Measurements from ENCODE around the gene HNRNPC.

- TF ChIP-seq CTCF (conservative IDR thresholded peaks at IDR 0.05) (no peak), ZFX (IDR thresholded peaks at IDR 0.05) (no peak)
Measured at GRCh38 chr14:21231020-21231652, 38.1 kb downstream of the HNRNPC start.
